Occipital lobe (tissue), 2 donors: ENCODE results near the gene SBNO2. TPM values are rescaled to one million over a fixed set of nuclear protein-coding genes. Genes with fewer than 3 reads are reported as not detected.
"Not testable (repeated sequence)": the region's sequence is repeated elsewhere in the genome, so short reads cannot be mapped to it uniquely, and the experiment has no call there.

Source experiments
- DNase-seq: peaks from one replicate; lab custom pipeline; 2025; lab: John Stamatoyannopoulos, UW
- total RNA-seq: library from RNA; depleted of rRNA; stranded (reverse); fragments of >200 nt; gene quantifications from one replicate; pipeline ENCODE4 v1.2.3, GENCODE V29; 2014

SBNO2 gene
- total RNA-seq, 1 donor from 2014 or later = 4.2 TPM

GRCh38 chr19:1206864-1207450 lies 32.9 kb upstream of the SBNO2 start:
- no peak for DNase-seq

- DNase-seq = no peak
Measured at GRCh38 chr19:1206150-1206863, 32.2 kb upstream of the SBNO2 start.

- DNase-seq = peak; percentile 98
Measured at GRCh38 chr19:1205114-1206099, 31.3 kb upstream of the SBNO2 start, which contains the start of gene STK11. TSS of gene STK11 (plus strand) at chr19:1205778. CDS start at chr19:1206914, 1,136 bp downstream.

GRCh38 chr19:1200614-1201013 lies 26.5 kb upstream of the SBNO2 start:
- DNase-seq = not testable (repeated sequence)

GRCh38 chr19:1199531-1199930 lies 25.5 kb upstream of the SBNO2 start:
- DNase-seq = no peak

GRCh38 chr19:1189419-1189818 lies 15.4 kb upstream of the SBNO2 start:
- DNase-seq = no peak

- DNase-seq = no peak
Measured at GRCh38 chr19:1183543-1184172, 9.6 kb upstream of the SBNO2 start.

- DNase-seq = no peak
Measured at GRCh38 chr19:1182727-1183126, 8.7 kb upstream of the SBNO2 start.

GRCh38 chr19:1182068-1182467 lies 8.0 kb upstream of the SBNO2 start:
- no peak for DNase-seq

GRCh38 chr19:1181606-1182005 lies 7.5 kb upstream of the SBNO2 start:
- no peak for DNase-seq

GRCh38 chr19:1177322-1178114 lies 3.5 kb upstream of the SBNO2 start:
- DNase-seq = no peak

- no peak for DNase-seq
Measured at GRCh38 chr19:1173159-1173844, 766 bp downstream of the SBNO2 start.

- DNase-seq = peak; percentile 17
Measured at GRCh38 chr19:1172353-1173158, 1.5 kb downstream of the SBNO2 start.

GRCh38 chr19:1171755-1172352 lies 2.2 kb downstream of the SBNO2 start:
- DNase-seq = no peak

GRCh38 chr19:1170938-1171754 lies 2.9 kb downstream of the SBNO2 start:
- no peak for DNase-seq

GRCh38 chr19:1169921-1170885 lies 3.9 kb downstream of the SBNO2 start:
- DNase-seq = peak; percentile 78

GRCh38 chr19:1169411-1169791 lies 4.7 kb downstream of the SBNO2 start:
- no peak for DNase-seq
